ENCODE results near the gene RIN2.

The RIN2 gene, protein sequence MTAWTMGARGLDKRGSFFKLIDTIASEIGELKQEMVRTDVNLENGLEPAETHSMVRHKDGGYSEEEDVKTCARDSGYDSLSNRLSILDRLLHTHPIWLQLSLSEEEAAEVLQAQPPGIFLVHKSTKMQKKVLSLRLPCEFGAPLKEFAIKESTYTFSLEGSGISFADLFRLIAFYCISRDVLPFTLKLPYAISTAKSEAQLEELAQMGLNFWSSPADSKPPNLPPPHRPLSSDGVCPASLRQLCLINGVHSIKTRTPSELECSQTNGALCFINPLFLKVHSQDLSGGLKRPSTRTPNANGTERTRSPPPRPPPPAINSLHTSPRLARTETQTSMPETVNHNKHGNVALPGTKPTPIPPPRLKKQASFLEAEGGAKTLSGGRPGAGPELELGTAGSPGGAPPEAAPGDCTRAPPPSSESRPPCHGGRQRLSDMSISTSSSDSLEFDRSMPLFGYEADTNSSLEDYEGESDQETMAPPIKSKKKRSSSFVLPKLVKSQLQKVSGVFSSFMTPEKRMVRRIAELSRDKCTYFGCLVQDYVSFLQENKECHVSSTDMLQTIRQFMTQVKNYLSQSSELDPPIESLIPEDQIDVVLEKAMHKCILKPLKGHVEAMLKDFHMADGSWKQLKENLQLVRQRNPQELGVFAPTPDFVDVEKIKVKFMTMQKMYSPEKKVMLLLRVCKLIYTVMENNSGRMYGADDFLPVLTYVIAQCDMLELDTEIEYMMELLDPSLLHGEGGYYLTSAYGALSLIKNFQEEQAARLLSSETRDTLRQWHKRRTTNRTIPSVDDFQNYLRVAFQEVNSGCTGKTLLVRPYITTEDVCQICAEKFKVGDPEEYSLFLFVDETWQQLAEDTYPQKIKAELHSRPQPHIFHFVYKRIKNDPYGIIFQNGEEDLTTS

DNA sequence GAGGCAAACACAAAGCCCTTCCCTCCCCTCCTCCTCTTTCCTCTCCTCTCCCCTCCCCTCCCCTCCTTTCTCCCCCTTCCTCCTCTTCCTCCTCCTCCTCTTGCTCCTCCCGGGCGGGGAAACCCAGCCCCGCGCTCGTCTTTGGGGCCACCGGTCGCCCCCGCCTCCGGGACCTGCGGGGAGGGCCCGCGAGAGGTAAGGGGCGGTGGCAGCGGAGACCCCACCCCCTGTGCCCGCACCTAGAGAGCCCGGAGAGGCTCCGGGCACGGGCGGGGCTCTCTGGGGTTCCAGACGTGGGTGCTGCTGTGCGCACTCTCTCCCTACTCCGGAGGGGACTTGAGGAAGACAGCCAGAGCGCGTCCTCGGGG lies at the start of gene RIN2:
Gene RIN2, plus strand, starts transcription at position 126 of the 368 bp plus-strand sequence. CDS start 131,344 bp downstream, outside the sequence.
- no peak for DNase-seq

DNA sequence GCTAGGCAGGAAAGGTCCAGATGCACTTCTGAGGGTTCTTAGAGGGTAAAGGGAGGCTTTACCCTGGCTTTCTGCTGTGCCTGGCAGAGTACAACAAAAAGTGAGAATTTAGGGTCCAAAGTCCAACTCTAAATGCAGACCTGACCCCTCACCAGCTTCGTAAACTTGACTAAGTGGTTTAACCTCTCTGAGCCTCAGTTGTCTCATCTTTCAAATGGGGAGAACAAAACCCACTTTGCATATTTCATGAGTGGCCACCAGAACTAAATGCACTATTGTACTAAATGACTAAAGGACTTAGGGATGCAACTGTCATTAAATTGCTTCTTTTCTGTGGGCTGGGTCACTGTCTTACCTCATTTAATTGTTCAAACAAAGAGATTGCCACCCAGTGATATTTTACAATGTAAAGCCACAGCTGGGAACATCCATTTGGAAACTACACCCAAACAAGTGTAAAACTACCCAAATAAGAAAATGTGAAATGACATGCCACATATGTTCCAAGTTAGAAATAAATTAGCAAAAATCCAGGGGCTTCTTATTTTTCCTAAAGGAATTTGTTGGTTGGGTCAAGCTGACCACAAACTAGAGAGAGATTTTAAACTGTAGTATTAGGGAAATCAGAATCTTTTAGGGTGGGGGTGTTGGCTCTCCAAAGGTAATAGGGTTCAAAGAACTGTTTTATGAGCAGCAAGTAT lies 48.3 kb upstream of the RIN2 start:
- DNase-seq: no peak

DNA sequence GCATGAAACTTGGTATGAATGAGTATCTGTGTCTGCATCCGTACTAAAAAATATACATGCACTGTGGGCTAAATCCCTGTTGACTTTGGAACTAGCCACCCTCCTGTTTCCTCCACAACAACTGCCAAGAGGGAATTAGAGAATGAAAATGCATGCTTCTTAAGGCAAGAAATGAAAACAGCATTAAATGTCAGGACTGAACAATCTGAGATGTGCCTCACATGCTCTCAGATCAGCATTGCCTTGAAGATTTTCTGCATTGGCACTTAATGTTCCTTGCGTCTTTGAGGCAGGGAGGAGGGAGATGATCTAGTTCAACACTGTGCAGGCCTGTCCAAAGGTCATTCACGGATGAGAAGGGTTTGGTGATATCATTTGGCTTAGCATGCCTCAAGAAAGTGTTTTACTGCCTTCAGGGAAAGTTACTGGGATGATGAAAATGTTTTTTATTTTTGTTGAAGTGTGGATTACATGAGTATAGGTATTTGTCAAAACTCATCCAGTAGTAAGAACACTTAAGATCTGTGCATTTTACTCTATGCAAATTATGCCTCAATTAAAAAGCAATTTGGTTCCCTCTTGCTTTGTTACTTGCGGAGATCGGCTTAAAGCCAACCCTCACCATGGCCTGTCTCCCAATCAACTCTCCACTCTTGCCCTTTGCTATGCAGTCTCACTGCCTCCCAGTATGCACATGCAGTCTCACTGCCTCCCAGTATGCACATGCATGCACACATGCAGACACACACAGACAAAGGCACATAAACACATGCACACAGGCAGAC lies 47.5 kb upstream of the RIN2 start:
- no peak for DNase-seq

DNA sequence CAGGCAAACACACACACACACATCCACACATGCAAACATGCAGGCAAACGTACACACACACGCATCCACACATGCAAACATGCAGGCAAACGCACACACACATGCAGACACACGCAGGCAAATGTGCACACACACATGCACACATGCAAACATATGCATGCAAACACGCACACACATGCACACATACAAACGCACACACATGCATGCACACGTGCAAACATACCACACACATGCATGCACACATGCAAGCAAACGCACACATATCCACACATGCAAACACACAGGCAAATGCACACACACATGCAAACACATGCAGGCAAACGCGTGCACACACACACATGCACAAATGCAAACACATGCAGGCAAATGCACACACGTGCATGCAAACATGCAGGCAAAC lies 46.9 kb upstream of the RIN2 start:
- no peak for DNase-seq

DNA sequence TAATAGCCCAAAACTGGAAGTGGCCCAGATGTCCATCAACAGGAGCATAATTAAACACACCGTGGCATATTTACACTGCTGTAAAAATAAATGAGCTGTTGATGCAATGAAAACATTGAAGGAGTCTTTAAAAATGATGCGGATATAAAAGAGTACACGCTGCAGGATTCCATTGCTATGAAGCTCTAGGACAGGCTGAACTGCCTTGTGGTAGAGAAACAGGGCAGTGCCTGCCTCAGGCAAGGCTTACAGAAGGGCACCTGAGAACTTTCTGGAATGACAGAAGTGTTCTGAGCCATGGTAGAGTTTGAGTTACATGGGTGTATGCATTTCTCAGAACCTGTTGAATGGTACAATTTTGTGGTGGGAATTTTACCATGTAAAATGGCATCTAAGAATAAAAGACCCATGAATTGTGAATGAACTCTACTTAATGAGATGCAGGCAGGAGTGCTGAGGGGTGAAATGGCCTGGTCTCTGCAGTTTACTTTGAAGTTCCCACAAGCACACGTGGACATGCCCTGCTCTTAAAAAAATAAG lies 45.3 kb upstream of the RIN2 start:
- DNase-seq: peak in 1 of 2 experiments; percentile 46

DNA sequence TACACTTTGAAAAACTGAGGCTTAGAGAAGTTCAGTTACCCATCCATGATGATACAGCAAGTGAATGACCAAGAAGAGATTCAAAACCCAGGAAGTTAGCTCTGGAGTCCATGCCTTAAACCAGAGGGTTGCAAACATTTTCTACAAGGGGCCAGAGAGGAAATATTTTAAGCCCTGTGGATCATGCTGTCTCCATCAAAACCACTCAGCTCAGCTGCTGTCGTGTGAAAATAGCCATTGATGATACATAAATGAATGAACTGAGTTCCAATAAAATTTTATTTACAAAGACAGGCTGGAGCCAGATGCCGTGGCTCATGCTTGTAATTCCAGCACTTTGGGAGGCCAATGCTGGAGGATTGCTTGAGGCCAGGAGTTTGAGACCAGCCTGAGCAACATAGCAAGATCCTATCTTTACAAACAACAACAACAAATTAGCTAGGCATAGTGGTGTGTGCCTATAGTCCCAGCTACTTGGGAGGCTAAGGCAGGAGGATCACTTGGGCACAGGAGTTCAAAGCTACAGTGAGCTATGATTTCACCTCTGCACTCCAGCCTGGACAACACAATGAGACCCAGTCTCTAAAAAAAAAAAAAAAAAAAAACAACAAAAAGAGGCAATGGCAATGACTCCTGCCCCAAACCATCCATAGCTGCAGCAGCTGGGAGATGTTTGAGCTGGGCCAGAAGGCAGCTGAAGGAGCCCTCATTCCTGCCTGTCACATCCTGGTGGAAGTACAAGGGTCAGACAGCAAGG lies 44.1 kb upstream of the RIN2 start:
- no peak for DNase-seq

DNA sequence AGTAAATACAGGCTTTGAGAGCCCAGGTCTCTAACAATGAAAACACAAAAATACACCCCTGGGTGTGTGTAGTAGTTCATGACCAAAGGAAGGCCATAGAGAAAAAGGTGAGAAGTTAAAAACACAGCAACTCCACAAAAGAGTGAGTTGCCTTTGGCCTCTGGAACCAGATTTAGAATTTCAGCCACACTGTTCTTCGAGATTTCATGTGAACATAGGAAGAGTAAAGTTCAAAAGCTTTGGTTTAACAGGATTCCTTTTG lies 43.5 kb upstream of the RIN2 start:
- no peak for DNase-seq

DNA sequence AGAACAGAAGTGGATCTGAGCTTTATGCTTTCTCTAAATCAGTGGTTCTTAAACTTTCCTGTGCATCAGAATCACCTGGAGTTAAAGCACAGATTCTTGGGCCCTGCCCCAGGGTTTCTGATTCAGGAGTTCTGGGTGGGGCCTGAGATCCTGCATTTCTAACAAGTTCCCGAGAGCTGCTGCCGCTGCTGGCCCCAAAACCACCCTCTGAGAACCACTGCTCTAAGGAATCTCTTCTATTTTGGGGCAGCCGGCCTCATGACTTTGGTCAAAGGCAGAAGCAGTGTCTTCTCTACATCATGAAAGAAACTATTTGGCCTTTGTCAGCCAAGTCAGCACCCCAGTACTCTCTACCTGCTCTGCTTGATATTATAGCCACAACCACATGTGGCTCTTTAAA lies 42.1 kb upstream of the RIN2 start:
- no peak for DNase-seq

DNA sequence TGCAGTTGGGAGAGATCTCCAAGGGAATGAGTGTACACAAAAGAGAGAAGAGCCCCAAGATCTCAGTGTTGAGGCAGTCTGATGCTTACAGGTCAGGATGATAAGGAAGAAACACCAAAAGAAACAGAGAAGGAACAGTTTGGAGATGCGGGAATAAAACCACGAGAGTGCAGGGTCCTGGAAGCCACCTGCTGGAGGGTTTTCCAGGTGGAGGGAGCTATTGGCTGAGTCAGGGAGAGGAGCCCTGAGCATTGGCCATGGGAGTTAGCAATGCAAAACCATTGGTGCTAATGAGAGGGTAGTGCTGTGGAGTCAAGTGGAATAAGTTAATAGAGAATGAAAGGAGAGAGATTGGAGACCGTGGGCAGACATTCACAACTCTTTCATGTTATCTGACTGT lies 39.2 kb upstream of the RIN2 start:
- no peak for DNase-seq

DNA sequence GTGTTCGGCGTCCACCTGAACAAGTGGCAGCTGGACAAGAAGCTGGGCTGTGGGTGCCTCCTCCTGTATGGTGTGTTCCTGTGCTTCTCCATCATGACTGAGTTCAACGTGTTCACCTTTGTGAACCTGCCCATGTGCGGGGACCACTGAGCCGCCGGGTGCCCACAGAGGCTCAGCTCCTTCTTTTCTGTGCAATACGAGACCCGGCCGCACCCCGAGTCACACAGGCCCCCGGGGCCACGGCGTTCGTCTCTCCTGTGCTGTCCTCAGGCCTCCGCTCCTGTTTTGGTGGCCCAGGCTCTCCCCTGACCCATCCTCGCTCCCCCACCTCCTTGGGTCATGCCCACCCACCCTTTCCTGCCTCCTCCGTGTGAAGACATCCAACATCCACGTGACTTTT lies 37.1 kb upstream of the RIN2 start:
- DNase-seq: no peak

DNA sequence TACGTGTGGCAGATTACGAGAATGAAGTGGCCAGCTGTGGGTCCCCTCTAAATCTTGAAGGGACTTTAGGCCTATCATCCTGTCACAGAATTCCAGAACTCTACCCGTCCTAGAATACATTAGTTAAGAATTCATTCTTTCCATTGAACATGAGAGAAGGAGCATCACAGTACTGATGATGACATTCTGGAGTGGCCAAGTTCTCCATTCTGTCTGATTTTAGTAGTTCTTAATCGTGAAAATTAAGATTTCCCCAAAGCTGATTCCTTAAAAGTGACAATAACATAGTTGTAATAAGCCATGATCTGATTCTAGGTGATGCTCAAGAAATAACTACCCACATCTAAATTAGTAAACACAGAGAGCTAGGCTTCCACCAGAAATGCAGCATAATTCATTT lies 35.0 kb upstream of the RIN2 start:
- DNase-seq: no peak

DNA sequence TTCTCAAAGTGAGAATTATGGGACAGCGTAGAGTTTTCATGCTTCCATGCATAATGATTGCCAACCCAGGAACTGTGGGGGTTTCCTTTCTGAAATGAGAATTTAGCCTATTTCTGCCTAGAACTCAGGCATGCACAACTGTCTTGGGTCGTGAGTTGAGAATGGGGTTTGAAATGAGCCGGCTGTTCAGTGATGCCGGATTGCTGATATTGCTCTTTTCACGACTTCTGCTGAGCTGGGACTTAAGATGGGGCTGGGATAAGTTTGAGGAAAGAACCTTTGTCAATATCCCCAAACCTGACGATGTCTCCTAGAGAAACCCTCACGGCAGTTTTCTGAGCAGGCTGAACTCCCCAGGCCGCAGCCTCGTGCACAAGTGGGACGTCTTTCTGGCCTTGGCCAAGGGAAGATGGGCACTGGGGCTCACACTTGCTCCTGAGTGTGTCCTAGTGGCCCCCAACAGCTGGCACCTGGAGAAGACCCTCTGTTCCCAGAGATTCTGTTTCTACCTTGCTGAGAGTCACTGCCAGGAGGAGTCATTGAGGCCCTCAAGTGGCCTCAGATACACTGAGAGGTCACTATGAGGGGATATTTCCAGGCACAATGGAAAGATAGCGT lies 34.1 kb upstream of the RIN2 start:
- no peak for DNase-seq

DNA sequence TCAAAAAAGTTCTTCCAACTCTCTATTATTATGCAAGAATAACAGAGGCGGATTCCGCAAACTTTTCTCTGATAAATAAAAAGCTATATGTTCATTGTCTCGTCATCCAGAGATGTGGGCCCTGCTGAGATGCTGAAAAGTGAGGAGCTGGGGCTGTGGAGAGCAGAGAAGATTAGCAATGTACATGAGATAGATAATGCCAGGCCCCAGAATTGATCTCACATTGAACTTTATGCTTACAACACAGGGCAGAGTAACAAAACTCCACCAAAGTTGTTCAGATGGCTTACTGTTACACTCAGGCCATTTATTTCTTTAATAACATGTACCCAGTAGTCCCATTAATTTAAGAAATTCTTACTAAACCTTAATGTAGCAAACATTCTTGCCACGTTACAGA lies 32.7 kb upstream of the RIN2 start:
- DNase-seq: no peak

DNA sequence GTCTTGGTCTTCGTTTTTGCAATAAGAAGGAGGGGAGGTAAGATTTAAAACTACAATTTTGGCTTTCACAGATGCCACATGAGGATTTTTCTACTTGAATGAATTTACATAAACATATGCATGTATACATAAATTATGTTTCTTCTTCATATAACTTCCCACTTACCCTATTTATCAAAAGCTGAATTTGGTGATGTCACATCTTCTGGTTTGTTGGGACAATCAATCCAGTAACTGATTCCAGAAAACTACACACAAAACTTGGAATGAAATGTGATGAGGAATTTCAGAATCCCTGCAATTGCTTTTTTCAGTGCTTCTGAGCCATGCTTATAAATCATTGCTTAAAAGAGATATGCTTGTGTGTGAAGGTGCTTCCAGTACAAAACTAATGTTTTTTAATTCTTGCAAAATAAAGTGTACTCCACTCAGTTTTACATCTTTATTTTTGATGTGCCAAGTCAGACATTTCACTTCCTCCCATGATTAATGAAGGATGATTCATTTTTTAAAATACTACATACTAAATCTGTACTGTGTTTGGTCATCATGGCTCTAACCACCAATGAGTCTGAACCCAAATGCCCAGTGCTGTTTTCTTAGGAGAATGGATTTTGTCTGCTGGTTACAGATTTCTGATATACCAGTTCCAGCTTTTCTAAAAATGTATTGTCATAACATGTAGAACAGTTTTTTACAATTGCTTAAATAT lies 32.1 kb upstream of the RIN2 start:
- no peak for DNase-seq

DNA sequence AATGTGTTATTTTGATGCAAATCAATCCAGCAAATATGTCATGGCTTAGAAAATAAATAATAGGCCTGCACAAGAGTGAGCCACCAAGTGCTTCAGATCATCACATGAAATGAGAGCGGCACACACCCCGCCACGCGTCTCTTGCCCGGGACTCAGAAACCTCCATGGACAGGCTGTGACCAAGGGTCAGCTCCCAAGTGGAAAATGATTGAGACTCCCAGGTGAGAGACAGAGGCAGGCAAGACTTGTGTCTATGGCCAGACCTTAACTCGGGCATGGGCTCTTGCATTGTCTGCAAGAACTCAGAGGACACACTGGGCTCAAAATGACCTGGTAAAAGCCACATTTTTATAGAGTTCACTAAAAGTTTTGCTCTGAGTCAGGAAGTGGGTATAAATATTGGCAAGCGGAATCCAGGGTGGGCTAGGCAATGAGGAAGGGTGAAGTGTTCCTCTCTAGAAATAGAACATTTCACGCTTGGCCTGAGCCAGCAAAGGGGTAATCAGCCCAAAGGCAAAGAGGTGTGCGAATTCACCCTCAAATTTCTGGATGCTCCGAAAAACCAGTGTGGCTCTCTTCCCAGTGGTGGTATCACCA lies 30.7 kb upstream of the RIN2 start:
- DNase-seq: no peak

DNA sequence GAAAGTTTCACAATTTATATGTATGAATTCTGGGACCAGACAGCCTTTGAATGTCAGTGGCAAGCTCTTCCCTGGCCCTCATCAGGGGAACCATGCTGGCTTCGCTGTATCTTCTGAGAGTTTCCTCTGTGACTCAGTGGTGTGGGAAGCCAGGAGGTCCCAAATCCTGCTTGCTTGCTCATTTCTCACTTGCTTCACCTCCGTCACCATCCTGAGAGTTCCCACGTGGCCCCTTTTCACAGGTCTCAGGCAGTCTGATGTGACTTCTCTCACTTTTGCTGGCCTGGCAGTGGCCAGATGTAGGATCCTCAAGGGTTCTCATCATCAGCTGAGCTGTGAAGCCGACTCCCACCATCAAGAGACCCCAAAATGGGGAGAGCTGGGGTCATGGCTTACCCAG lies 28.4 kb upstream of the RIN2 start:
- no peak for DNase-seq

DNA sequence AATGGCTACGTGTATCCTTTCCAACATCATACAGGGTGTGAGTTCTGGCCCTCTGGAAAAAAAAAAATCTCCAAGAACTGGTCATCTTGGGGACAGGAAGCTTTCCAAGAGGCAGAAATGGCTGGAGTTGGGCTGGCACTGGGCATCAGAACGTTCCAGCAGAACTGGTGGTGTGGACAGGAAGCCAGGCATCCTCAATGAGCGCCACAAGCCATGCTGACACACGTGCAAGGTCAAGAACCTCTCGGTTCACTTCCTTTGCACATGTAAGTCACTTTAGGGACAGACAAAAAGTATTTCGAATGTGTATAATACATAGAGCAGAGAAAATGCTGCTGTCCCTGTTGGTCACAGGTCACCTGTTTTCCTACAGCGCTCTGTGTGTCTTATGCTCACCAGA lies 27.4 kb upstream of the RIN2 start:
- no peak for DNase-seq

DNA sequence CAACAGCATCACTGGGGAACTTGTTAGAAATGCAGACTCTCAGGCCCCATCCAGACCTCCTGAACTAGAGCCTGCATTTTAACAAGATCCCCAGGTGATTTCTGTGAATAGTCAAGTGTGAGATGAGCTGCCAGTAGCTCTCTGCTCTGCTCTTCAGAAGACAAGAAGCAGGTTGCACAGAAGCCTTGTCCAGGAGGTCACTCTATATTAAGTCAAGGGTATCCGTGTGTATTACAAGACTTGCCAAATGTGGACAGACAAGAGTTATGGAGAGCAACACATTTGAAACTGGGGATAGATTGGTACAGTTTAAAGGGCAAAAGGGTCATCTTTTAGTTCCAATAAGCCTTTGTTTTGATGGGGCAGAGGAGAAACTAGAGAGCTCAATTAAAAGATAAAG lies 23.2 kb upstream of the RIN2 start:
- DNase-seq: no peak

DNA sequence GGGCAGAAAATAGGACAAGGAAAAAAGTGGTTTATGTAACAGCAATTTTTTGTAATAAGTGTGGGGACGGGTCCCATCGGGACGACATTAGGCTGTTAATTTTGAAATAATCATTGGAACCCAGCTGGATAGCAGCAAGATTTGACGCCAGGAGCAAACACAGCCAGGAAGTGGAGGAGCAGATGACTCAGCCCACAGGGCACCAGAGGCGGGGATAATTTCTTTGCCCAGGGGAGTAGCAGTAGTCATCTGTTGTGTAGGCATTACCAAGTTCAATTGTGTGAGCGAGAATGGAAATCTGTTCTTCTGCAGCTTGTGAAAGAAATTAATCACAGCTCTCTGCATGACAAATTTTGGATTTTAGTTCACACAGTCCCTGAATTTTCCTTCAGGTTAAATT lies 22.6 kb upstream of the RIN2 start:
- peak; percentile 56 to 77 for DNase-seq

DNA sequence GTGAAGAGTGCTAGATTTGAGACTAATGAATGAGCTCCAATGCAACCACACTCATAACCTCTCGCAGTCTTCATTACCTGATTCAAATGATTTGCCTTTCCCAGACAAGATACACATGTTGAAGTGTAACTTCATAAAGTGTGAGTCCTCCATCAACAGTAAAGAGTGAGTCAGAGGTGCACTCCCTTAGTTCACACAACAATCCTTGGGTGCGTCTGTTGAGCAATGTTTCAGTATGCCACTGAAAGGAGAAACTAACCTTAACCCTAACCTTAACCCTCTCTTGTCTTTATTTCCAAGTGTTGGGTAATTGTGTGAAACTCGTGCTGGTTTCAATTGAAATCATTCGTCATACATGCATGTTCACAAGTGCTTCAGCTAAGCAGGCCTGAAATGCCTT lies 21.0 kb upstream of the RIN2 start:
- no peak for DNase-seq

Data from NCI-H2081 (cell line).